ENCODE results near the gene CORO2B.

The CORO2B gene

DNA sequence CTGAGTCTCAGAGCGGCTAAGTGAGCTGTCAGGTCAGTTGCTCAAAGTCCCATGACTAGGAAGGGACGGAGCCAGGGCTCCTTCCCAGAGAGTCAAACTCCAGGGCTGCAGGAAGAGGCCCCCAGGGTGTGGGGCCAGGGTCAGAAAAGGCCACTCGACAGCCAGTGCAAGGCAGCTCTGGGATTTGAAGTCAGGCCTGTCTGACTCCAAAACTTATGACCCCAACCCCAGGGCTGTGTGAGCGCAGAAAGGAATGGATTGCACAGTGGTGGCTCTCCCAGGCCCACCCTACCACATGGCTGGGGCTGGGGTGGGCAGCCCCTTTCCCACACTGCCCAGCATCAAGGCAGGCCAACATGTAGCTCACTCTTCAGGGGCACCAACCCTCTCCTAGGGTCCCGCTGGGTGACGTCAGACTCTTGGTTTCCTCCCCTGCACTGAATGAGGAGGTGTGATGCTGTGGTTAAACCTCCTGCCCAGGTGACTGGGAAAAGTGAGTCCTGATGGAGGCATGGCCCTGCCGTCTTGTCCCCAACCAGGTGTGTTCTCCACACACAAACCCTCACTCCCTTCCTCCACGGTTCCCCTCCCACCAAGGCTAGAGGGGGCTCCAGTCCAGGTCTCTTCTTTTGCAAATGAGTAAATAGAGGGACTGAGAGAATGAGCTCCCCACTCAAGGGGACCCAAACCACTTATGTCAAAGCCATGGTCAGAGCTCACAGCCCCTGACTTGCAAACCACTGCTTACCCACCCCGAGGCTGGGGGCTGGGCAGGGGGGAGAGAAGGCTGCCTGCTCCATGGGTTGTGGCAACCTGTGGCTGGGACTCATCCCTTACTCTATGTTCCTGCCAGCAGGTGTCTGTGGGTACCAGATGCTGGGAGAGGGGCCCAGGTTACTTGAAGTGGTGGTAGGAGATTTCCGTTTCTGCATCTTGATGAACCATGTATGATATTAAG lies 23.8 kb upstream of the CORO2B start:
- FAIRE-seq, result no peak

DNA sequence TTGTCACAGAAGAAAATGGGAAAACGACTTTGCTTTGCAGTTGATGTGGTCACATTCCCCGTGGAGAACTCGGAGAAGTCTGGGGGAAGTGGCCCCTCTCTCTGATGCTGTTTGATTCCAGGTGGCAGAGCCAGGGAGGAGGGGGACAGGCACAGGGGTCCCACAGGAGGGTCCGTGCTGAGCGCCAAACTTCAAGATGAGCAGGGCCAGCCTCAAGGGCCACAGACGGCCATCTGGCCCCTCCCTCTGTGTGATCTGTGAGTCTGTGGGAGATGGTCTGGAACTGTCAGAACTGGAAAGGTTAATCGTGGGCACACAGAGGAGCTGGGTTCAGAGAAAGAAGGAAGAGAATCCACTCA lies 23.1 kb upstream of the CORO2B start:
- FAIRE-seq, result no peak

DNA sequence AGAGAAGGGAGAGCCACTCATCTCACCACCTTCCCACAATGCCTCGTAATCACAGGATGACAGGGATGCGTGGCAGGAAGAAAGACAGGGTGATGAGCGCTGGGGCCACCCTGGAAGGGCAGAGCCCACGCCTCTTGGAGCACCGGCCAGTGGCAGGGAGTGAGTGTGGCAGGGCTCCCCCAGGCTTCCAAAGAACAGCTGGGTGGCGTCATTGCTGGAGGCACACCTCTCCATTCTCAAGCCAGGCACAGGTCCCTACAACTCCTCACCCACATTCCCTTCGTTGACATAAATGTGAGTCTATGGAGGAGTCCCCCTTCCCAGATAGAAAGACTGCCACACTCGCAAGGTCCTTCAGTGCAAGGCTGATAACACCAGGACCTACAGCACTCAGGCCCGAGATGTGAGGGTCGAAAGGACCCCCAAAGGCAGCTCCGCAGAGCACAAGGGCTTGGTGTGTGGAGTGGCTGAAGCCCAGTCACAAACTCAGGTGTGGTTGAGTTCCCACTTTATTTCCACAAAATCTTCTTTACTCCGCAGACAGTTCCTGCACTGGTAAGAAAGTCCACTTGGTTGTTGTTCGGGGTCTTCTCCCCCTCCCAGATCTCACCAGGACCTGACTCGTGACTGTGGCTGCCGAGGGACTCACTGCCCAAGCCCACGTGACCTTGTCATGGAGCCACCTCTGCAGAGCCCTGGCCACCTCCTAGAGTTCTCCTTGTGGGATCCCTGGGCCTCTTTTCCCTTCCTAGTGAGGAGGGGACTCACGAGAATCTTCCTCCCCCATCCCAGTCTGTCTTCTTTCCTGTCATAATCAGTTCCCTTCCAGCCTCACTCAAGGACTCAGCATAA lies 22.4 kb upstream of the CORO2B start:
- FAIRE-seq, result no peak

DNA sequence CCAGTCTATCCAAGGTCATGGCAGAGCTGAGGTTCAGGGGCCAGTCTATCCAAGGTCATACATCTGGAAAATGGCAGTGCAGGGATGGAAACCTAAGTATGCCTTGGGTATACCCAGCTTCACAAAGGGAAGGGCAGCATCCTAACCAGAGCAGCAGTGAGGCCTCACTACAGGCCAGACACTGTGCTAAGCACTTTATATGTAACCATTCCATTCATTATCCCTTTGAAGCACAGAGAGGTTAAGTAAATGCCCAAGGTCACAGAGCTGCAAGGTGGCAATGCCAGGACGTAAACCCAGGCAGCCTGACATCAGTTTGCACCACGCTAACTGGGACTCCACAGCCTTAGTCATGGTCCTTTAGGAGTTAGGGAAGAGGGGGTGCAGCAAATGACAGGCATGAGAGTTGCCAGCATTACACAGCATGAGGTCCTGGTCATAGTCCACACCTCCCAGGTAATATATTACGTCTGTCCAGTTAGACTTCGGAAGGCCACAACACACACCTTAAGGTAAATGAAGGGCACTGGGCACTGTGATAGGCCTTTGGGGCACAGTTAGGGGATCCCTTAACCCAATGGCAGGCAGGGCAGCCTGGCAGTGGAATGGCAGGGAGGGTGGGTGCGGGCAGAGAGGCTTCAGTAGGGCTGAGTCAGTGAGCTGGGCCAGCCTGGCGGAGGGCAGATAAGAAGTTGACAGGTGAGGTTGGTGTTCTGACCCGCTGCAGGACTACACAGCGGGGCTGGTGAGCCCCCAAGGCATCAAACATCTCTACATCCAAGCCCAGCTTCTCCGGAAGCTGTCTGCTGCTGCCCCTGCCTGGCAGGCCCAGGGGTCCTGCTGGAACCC lies 21.1 kb upstream of the CORO2B start:
- no peak for FAIRE-seq

DNA sequence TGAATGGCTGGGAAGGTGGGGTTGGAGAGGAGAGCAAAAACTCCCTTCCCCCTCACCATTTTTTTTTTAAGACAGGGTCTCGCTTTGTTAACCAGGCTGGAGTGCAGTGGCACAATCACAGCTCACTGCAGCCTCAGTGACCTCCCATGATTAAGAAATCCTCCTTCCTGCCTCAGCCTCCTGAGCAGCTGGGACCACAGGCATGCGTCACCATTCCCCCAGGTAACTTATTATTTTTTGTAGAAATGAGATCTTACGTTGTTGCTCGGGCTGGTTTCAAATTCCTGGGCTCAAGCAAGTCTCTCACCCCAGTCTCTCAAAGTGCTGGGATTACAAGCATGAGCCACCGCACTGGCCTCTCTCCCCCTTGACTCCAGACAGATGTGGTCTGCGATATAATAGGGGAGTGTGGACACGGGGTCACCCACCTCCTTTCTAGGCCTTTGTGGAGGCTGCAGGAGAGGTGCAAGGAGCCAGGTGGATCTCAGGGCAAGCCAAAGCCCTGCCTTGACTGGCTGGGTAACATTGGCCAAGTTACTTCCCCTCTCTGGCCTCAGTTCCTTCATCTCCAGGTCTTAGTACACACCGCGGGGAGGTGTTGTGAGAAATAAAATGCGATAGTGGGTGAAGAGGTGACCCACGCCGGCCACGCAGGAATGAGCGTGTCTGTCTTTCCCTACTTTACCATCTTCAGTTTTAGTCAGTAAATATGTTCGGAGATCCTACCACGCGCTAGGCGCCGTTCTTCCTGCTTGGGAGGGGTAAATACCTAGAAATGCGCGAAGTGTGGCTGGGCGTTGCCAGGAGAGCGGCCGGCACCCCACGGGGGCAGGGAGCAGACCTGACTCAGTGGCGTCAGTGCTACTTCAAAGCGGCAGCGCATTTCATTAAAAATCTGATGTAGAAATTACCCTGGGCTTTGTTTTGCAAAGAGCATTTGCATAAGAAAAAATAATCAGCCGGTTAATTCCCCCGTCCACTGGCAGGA lies 20.2 kb upstream of the CORO2B start:
- FAIRE-seq, result no peak

GRCh38 chr15:68559345-68560310 lies 19.2 kb upstream of the CORO2B start:
- FAIRE-seq, result no peak

DNA sequence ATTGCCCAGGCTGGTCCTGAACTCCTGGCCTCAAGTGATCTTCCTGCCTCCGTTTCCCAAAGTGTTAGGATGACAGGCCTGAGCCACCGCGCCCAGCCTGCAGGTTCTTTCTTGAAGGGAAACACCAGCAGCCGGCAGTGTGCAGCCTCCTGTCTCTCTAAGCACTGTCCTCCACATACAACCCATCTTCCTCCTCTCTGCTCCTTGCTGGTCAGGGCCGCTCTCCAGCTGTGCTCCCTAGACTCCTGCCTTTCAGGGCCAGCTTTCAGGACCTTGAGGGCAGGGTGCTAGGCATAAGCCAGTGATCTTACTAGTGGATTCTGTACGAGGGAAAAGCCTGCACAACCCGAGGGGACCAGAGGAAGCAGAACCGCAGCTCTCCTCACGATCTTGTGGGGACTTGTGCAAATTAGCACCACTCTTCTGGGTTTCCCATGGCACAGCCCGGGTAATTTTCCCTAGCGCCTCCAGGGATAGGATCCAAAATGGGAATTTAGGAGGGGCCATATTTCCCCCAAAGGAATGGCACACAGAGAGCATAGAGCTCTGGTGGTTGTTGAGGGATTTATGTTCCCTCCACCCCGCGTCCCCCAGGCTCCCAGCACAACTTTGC lies 18.2 kb upstream of the CORO2B start:
- FAIRE-seq, result no peak

DNA sequence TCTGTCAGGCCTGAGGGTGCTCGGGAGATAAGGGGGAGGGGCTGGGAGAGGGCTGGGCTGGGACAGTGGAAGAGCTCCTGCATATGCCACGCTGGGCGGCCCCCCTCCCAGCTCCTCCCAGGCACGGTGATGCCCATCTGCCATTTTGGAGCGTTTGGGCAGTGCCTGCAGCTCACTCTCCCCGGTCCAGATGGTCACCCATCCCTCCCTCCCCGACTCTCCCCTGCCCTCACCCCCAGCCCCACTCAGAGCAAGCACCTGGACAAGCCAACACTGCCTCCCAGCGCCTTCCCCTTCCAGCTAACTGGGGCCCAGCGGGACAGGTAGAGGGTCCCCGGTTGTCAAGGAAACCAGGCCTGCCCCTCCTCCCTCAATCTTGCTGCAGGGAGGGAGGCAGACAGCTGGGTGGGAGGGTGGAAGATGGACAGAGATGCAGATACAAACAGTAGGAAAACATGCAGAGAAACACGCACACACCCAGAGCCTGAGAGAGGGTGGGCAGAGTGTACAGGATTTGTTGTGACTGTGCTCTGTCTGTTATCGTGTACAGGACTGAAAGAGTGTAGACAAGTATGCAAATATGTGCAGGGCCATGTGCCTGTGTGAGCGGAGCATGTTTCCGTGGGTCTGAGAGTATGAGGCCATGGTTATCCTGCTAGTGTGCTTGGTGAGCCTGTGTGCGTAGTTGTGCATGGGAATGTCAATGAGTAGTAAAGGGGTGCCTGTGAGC lies 17.5 kb upstream of the CORO2B start:
- no peak for FAIRE-seq

- no peak for FAIRE-seq
These were observed 16.9 kb upstream of the CORO2B start for GRCh38 chr15:68561901-68562300.

DNA sequence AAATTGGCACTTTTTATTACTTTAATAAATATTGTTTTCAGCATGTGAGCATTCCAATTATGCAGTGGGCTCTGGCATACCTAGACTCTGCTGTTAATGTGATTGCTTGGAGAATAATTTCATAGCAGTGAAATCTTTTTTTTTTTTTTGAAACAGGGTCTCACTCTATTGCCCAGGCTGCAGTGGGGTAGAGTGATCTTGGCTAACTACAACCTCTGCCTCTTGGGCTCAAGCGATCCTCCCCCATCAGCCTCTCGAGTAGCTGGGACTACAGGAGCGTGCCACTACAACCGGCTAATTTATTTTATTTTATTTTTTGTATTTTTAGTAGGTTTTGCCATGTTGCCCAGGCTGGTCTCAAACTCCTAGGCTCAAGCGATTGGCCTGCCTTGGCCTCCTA lies 14.6 kb upstream of the CORO2B start:
- no peak for FAIRE-seq

DNA sequence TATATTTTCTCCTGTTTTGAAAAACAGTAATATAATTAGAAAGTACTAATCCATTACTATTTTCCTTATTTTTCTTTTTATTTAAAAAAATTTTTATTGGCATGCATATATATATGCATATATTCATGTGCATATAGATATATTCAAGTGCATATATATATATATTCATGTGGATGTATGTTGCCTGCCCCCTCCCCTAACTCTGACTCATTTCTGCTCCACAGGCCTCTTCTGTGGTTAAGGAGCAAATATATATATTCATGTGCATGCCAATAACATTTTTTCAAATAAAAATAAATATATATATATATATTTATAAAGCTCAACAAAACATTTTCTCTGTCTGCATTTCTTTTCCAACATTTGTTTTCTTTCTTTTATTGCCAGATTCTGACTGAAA lies 13.6 kb upstream of the CORO2B start:
- FAIRE-seq, result no peak

DNA sequence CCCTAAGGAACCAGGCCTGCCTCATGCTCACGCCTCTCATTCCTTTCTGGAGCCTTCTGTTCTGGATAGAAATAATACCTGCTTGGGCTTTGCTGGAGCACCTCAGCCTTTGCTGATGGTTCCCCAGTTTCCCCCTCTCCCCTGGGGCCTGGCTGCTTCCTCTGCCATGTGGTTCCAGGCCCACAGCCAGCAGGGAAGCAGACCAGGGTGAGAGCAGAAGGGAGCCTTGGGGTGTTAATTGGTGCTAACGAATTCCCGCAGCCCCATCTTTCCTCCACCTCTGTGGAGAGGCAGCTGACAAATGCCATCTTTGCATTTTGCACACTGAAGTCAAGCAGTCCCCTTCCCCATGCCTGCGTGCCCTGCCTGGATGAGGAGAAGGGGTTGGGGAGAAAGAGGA lies 13.1 kb upstream of the CORO2B start:
- no peak for FAIRE-seq

DNA sequence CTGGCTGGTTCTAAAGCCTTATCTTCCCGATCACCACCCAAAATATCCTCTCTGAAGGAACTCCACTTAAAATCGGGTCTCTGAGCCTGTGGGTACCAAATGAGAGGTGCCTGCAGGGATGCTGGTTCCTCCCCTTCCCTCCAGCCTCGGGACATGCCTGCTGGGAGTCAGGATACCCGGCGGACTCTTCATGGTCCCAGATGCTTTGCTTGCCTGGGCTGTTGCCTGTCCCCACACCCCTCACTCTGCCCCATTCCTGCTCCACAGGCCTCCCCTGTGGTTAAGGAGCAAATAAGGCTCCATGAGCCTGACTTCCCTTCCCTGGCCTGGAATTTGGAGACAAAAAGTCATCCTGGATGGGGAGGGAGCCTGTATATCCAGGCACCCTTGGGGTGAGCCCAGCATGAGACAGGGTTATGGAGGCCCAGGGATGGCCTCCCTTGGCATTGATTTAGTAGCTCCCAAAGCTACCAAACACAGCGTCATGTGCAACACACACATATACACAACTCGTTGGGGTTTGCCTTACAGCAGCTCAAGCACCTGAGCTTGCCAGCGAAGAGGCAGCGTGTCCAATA lies 12.3 kb upstream of the CORO2B start:
- FAIRE-seq, result no peak

DNA sequence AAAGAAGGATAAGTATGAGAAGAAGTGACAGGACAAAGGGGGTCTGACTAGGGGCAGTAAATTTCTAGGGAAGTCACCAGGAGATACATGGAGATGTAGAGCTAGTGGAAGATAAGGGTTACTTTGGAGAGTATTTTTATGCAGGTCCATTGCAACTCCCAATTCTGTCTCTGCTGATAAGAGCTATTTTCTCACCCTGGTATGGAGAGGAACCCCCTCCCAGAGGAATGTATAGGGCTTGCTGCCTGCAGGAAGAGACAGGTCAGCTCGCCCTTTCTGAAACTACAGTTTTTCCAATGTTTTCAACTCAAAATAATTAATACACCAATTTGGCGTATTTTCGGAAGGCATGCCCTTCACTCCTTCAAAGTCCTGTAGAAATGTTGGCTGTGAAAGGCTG lies 11.4 kb upstream of the CORO2B start:
- FAIRE-seq, result no peak

GRCh38 chr15:68570974-68571373 lies 7.8 kb upstream of the CORO2B start:
- FAIRE-seq, result no peak

DNA sequence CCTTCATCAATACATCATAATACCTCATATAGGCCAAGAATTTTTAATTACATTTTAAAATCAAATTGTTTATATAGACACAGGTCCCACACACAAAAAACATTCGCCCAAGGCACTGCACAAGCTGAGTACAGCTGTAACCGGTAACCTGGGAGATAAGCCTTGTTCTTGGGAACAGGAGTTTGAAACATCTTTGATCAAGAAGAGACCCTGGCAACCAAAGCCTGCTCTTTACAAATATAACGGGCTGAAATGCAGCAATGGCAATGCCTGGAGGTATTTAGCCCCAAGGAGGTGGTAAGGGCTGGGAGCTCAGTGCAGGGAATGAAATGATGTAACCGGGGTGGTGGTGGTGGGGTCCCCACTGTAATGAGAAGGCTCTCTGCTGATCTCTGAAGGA lies 7.2 kb upstream of the CORO2B start:
- FAIRE-seq, result no peak

GRCh38 chr15:68572309-68572708 lies 6.5 kb upstream of the CORO2B start:
- no peak for FAIRE-seq

GRCh38 chr15:68572921-68573320 lies 5.9 kb upstream of the CORO2B start:
- no peak for FAIRE-seq

DNA sequence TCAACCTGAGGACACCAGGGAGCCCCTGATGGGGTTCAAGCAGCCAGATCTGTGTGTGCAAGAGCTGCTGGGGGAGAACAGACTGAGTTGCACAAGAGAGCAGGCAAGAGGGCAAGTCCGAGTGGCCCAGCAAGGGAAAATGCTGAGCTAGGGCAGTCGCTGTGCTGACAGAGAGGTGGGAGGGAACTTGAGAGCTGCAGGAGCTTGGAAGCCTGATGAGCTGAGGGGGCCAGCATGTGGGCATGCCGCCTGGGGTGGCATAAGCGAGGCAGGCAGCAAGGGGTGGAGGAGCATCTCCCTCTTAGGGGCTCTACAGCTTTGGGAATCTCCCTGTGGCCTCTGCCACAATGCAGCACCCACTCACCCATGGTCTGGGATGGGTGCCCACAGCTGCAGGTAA lies 4.7 kb upstream of the CORO2B start:
- FAIRE-seq, result no peak

Measured in TTC549 (cell line).